HepG2 (cell line): ENCODE data around the gene SLC38A2. TPM values are rescaled to one million over a fixed set of nuclear protein-coding genes. Genes with fewer than 3 reads are reported as not detected.

Experiments
- ATAC-seq: fragments of 200-7000 bp; cut with Tn5 transposase; 3 replicates; pipeline ENCODE4 v1.9.1; 2020; ENCODE audit warnings: mild to moderate bottlenecking, moderate library complexity
- BruUV-seq: library from RNA; stranded (reverse); fragments of 400-500 nt; replicated peaks from 2 replicates; lab custom pipeline; 2021; lab: Mats Ljungman, UMichigan
- CTCF ChIA-PET: fragments of 300-600 bp; formaldehyde crosslinking; extraction: SDS; loops from one replicate; lab custom pipeline; 2021; ENCODE audit warnings: low total read pairs, inconsistent platforms, low intra/inter-chr PET ratio; lab: Yijun Ruan, JAX
- POLR2A ChIA-PET: fragments of 350-600 bp; sonication (Branson Sonifier 250); formaldehyde crosslinking; loops from one replicate; lab custom pipeline; 2020; ENCODE audit warnings: antibody characterized with exemption, inconsistent platforms; lab: Yijun Ruan, JAX
- DNase-seq: peaks from one replicate; pipeline ENCODE4 v3.0.0-alpha.2; 2015; ENCODE audit warnings: low spot score
- FAIRE-seq: peaks from 3 replicates; lab custom pipeline; 2011; peaks lifted over from hg19 to GRCh38; lab: Jason Lieb, UNC
- H2AFZ ChIP-seq: one replicate; pipeline ENCODE4 v1.6.1; 2011; ENCODE audit warnings: low read length, inconsistent platforms
- H3K27ac ChIP-seq: fragments of 300-600 bp; 3 replicates; pipeline ENCODE4 v1.8.0; 2011; ENCODE audit warnings: mixed run types, mild to moderate bottlenecking, mixed read lengths, low read length, inconsistent platforms; ENCODE audit not compliant: insufficient read depth; ENCODE audit errors: extremely low read length
- H3K27me3 ChIP-seq, 2 experiments: fragments of 200-600 bp in 1 of 2; 2 replicates in 1 of 2; 3 replicates in 1 of 2; pipeline versions ENCODE4 v1.6.0 to v1.8.0; 2011; ENCODE audit warnings: low read length in 2 of 2, mild to moderate bottlenecking in 2 of 2, moderate library complexity in 2 of 2, inconsistent platforms in 1 of 2; ENCODE audit not compliant: insufficient read depth in 2 of 2, control insufficient read depth in 1 of 2
- H3K36me3 ChIP-seq, 2 experiments: fragments of 200-600 bp in 1 of 2; replicated peaks in 1 of 2; 2 replicates in 1 of 2; 3 replicates in 1 of 2; pipeline versions ENCODE4 v1.5.1 to v1.8.0; 2011; ENCODE audit warnings: low read length in 2 of 2, inconsistent platforms in 1 of 2; ENCODE audit not compliant: insufficient read depth in 2 of 2, control insufficient read depth in 1 of 2
- H3K4me1 ChIP-seq: 2 replicates; pipeline ENCODE4 v1.5.1; 2012; ENCODE audit warnings: low read length, inconsistent platforms; ENCODE audit not compliant: insufficient read depth
- H3K4me2 ChIP-seq: 2 replicates; pipeline ENCODE4 v1.6.0; 2011; ENCODE audit warnings: low read depth, low read length, inconsistent platforms
- H3K4me3 ChIP-seq, 3 experiments: fragments of 200-600 bp in 1 of 3; sonication (generic), shearing (Covaris generic) in 1 of 3; replicated peaks in 1 of 3; 2 replicates each; pipeline ENCODE4 v1.5.1; 2011 to 2016; ENCODE audit warnings: low read length in 3 of 3, inconsistent platforms in 2 of 3, low read depth in 2 of 3, mild to moderate bottlenecking in 2 of 3, control low read depth in 1 of 3, mixed read lengths in 1 of 3; ENCODE audit not compliant: insufficient read depth in 1 of 3
- H3K79me2 ChIP-seq: one replicate; pipeline ENCODE4 v1.6.1; 2011; ENCODE audit warnings: low read length, inconsistent platforms; ENCODE audit not compliant: insufficient read depth
- H3K9ac ChIP-seq: 2 replicates; pipeline ENCODE4 v1.6.0; 2011; ENCODE audit warnings: mild to moderate bottlenecking, low read depth, low read length, inconsistent platforms; ENCODE audit not compliant: insufficient read depth
- H3K9me3 ChIP-seq: 2 replicates; pipeline ENCODE4 v1.5.1; 2012; ENCODE audit warnings: mild to moderate bottlenecking, low read length
- H4K20me1 ChIP-seq: 2 replicates; pipeline ENCODE4 v1.6.0; 2011; ENCODE audit warnings: inconsistent platforms, mild to moderate bottlenecking, low read length, moderate library complexity; ENCODE audit not compliant: insufficient read depth
- ATF7 ChIP-seq, 2 experiments: fragments of 450-650 bp in 1 of 2; sonication (generic) in 1 of 2; formaldehyde crosslinking in 1 of 2; IDR thresholded peaks; 2 replicates each; pipeline versions ENCODE4 v1.4.0 to v1.6.1; 2016 to 2020; ENCODE audit warnings: antibody characterized with exemption in 1 of 2, mild to moderate bottlenecking in 1 of 2, missing genetic modification reagents in 1 of 2
- HDAC2 ChIP-seq: sonication (generic); formaldehyde crosslinking; IDR thresholded peaks from 2 replicates; pipeline ENCODE4 v1.4.0; 2020; ENCODE audit warnings: missing genetic modification reagents
- HDAC6 ChIP-seq: fragments of 200-600 bp; sonication (generic); IDR thresholded peaks from 2 replicates; pipeline ENCODE4 v1.7.0; 2017; ENCODE audit warnings: mild to moderate bottlenecking, antibody characterized with exemption, low read length, low read depth
- HES4 ChIP-seq: sonication (generic); formaldehyde crosslinking; IDR thresholded peaks from 2 replicates; pipeline ENCODE4 v1.9.0; 2021; ENCODE audit warnings: mild to moderate bottlenecking, missing genetic modification reagents, borderline replicate concordance
- JUND ChIP-seq: sonication (generic); formaldehyde crosslinking; IDR thresholded peaks from 2 replicates; pipeline ENCODE4 v1.8.0; 2022; ENCODE audit warnings: mild to moderate bottlenecking, missing genetic modification reagents
- MYC ChIP-seq: sonication (generic); formaldehyde crosslinking; IDR thresholded peaks from 2 replicates; pipeline ENCODE4 v1.9.0; 2021; ENCODE audit warnings: missing genetic modification reagents, borderline replicate concordance
- NAIF1 ChIP-seq: sonication (generic); formaldehyde crosslinking; IDR thresholded peaks from 2 replicates; pipeline ENCODE4 v1.5.0; 2020; ENCODE audit warnings: mild to moderate bottlenecking, missing genetic modification reagents, borderline replicate concordance
- RAD21 ChIP-seq: fragments of 450-650 bp; formaldehyde crosslinking; IDR thresholded peaks from 2 replicates; pipeline ENCODE4 v1.5.0; 2020; ENCODE audit warnings: mild to moderate bottlenecking
- WGBS: methylation state at CpG from one replicate; pipeline ENCODE4 v1.1.6; 2017; ENCODE audit warnings: low lambda C conversion rate; 5-methylcytosine and 5-hydroxymethylcytosine counted together
- in situ Hi-C: cut with HindIII; loops from 2 replicates; pipeline ENCODE4 v1.10.0; 2017; ENCODE audit warnings: low pct_unique_long_range_greater_than_20kb; ENCODE audit not compliant: extremely low pct_ligation_motif_present
- intact Hi-C: fragments of 100-400 bp; cut with micrococcal nuclease; formaldehyde crosslinking; loops from one replicate; pipeline ENCODE4 v1.10.0; 2022; ENCODE audit not compliant: unreplicated experiment
- polyA plus RNA-seq, 8 experiments: library from polyadenylated mRNA; depleted of rRNA in 3 of 8; stranded (reverse) in 7 of 8; unstranded in 1 of 8; fragments of >200 nt; fragmentation: Illumina TruSeq in 4 of 8; extraction: Trizol in 4 of 8; gene quantifications; 2 replicates each; pipeline versions ENCODE4 v1.2.1 to v1.2.3, GENCODE V29; 2011 to 2016; ENCODE audit warnings: low read depth in 4 of 8, missing spikeins in 1 of 8, mixed read lengths in 1 of 8; ENCODE audit not compliant: insufficient read depth in 1 of 8
- total RNA-seq, 5 experiments: library from RNA; depleted of rRNA; stranded (reverse); fragments of >200 nt; fragmentation: Illumina TruSeq; extraction: Trizol; gene quantifications; 2 replicates each; pipeline ENCODE4 v1.2.3, GENCODE V29; 2016; ENCODE audit warnings: low read depth in 1 of 5
- TF ChIP-seq, protein P1 (sequence below): sonication (generic); formaldehyde crosslinking; IDR thresholded peaks from 2 replicates; pipeline ENCODE4 v1.4.0; 2020; ENCODE audit warnings: missing genetic modification reagents, borderline replicate concordance
- TF ChIP-seq, protein P2 (sequence below): sonication (generic); formaldehyde crosslinking; IDR thresholded peaks from 2 replicates; pipeline ENCODE4 v1.4.0; 2020; ENCODE audit warnings: mild to moderate bottlenecking, missing genetic modification reagents, borderline replicate concordance
- TF ChIP-seq, protein P3 (sequence below): sonication (generic); formaldehyde crosslinking; IDR thresholded peaks from 2 replicates; pipeline ENCODE4 v1.9.0; 2022; ENCODE audit warnings: missing genetic modification reagents, mild to moderate bottlenecking, borderline replicate concordance
- TF ChIP-seq, protein P4 (sequence below): sonication (generic); formaldehyde crosslinking; IDR thresholded peaks from 2 replicates; pipeline ENCODE4 v1.9.0; 2022; ENCODE audit warnings: low read depth, missing genetic modification reagents

Gene SLC38A2
- total and polyA plus RNA-seq, 2 of the 13 experiments (the other 11 are each of a cell fraction or from before 2014, with no cell fraction given): 368 to 880 TPM

DNA sequence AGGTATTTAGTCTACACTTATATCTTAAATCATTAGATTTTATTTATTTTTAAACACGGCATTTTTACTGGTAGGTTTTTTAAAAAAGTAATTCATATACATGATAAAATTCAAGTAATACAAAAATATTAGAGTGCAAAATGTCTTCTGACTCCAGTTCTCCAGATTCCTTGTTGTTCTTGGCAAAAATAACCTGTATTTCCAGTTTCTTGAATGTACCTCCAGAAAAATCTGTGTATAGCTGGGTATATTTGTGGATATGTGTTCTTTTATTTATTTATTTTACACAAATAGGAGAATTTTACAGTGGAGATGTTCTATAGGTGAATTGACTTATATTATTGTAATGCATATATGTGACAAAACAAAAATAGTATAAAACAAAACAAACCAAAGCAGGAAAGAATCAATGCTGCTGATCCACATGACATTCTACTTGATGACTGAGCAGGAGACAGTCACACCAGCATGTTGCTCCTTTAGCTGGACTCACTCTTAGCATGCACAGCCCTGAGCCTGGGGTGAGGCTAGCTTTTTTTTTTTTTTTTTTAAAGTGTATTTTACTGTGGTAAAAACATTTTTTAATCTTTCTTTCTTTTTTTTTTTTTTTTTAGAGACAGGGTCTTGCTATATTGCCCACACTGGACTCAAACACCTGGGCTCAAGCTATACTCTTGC, 42.2 kb upstream of the SLC38A2 start:
- no TSS peak for BruUV-seq
- 96% methylated on average over 1 of the region's 1 CpG for WGBS
- FAIRE-seq (no peak), ATAC-seq (no peak), DNase-seq (no peak)
- in situ Hi-C loops: no loop called here
- intact Hi-C loops: no loop called here
- no peaks in the 10 kb centered on the region for H3K79me2 ChIP-seq
- no peaks in the 10 kb centered on the region for H4K20me1 ChIP-seq
- H3K9ac ChIP-seq: no peak overlapping the region
- H3K36me3 ChIP-seq: 0 out of 5 replicates have a peak, but pooled peaks cover 0 to 1% of the 10 kb centered on the region in 2 experiments
- H3K27me3 ChIP-seq: no peaks in the 10 kb centered on the region
- no peak overlapping the region for H2AFZ ChIP-seq
- H3K27ac ChIP-seq: no peak overlapping the region
- peaks cover 23% of the 10 kb centered on the region for H3K4me1 ChIP-seq
- POLR2A ChIA-PET: interaction anchor here (0.8 kb wide), 1 partner anchor 16 kb away, joined by 4 read pairs; no protein-coding TSS in a partner anchor
- H3K4me3 ChIP-seq: no peak overlapping the region
- CTCF ChIA-PET: no interaction called here
- TF ChIP-seq, protein P1, sequence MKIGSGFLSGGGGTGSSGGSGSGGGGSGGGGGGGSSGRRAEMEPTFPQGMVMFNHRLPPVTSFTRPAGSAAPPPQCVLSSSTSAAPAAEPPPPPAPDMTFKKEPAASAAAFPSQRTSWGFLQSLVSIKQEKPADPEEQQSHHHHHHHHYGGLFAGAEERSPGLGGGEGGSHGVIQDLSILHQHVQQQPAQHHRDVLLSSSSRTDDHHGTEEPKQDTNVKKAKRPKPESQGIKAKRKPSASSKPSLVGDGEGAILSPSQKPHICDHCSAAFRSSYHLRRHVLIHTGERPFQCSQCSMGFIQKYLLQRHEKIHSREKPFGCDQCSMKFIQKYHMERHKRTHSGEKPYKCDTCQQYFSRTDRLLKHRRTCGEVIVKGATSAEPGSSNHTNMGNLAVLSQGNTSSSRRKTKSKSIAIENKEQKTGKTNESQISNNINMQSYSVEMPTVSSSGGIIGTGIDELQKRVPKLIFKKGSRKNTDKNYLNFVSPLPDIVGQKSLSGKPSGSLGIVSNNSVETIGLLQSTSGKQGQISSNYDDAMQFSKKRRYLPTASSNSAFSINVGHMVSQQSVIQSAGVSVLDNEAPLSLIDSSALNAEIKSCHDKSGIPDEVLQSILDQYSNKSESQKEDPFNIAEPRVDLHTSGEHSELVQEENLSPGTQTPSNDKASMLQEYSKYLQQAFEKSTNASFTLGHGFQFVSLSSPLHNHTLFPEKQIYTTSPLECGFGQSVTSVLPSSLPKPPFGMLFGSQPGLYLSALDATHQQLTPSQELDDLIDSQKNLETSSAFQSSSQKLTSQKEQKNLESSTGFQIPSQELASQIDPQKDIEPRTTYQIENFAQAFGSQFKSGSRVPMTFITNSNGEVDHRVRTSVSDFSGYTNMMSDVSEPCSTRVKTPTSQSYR: no peak
- TF ChIP-seq HDAC6: no peak
- no peak for TF ChIP-seq RAD21 (CRISPR knock-in tag)
- TF ChIP-seq MYC: no peak
- TF ChIP-seq HES4 (CRISPR knock-in tag): no peak
- TF ChIP-seq, protein P2, sequence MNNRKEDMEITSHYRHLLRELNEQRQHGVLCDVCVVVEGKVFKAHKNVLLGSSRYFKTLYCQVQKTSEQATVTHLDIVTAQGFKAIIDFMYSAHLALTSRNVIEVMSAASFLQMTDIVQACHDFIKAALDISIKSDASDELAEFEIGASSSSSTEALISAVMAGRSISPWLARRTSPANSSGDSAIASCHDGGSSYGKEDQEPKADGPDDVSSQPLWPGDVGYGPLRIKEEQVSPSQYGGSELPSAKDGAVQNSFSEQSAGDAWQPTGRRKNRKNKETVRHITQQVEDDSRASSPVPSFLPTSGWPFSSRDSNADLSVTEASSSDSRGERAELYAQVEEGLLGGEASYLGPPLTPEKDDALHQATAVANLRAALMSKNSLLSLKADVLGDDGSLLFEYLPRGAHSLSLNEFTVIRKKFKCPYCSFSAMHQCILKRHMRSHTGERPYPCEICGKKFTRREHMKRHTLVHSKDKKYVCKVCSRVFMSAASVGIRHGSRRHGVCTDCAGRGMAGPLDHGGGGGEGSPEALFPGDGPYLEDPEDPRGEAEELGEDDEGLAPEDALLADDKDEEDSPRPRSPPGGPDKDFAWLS (CRISPR knock-in tag): no peak
- no peak for TF ChIP-seq JUND (CRISPR knock-in tag)
- TF ChIP-seq, protein P3, sequence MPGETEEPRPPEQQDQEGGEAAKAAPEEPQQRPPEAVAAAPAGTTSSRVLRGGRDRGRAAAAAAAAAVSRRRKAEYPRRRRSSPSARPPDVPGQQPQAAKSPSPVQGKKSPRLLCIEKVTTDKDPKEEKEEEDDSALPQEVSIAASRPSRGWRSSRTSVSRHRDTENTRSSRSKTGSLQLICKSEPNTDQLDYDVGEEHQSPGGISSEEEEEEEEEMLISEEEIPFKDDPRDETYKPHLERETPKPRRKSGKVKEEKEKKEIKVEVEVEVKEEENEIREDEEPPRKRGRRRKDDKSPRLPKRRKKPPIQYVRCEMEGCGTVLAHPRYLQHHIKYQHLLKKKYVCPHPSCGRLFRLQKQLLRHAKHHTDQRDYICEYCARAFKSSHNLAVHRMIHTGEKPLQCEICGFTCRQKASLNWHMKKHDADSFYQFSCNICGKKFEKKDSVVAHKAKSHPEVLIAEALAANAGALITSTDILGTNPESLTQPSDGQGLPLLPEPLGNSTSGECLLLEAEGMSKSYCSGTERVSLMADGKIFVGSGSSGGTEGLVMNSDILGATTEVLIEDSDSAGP (CRISPR knock-in tag): no peak
- TF ChIP-seq HDAC2 (CRISPR knock-in tag): no peak
- TF ChIP-seq, protein P4, sequence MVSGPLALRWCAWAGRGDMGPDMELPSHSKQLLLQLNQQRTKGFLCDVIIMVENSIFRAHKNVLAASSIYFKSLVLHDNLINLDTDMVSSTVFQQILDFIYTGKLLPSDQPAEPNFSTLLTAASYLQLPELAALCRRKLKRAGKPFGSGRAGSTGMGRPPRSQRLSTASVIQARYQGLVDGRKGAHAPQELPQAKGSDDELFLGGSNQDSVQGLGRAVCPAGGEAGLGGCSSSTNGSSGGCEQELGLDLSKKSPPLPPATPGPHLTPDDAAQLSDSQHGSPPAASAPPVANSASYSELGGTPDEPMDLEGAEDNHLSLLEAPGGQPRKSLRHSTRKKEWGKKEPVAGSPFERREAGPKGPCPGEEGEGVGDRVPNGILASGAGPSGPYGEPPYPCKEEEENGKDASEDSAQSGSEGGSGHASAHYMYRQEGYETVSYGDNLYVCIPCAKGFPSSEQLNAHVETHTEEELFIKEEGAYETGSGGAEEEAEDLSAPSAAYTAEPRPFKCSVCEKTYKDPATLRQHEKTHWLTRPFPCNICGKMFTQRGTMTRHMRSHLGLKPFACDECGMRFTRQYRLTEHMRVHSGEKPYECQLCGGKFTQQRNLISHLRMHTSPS (CRISPR knock-in tag): no peak
- no peak for TF ChIP-seq NAIF1 (CRISPR knock-in tag)
- no peak for TF ChIP-seq ATF7 (IDR thresholded peaks at IDR 0.05)
- no peak for TF ChIP-seq ATF7 (CRISPR knock-in tag; IDR thresholded peaks at IDR 0.05)
- TF ChIP-seq, all 625 proteins: peak for 0
- Histone ChIP-seq H3K4me2 (no peak overlapping the region), H3K9me3 (no peaks in the 10 kb centered on the region)
